A673 (cell line): ENCODE results near the gene DENND5A. TPM values are rescaled to one million over a fixed set of nuclear protein-coding genes. Genes with fewer than 3 reads are reported as not detected.

Experiments
- BruUV-seq: library from RNA; stranded (reverse); fragments of 400-500 nt; replicated peaks from 2 replicates; lab custom pipeline; 2021; lab: Mats Ljungman, UMichigan
- CTCF ChIA-PET: fragments of 300-600 bp; sonication (Branson Sonifier 250); formaldehyde crosslinking; loops from one replicate; lab custom pipeline; 2022; ENCODE audit warnings: antibody characterized with exemption; lab: Charles Lee
- POLR2A ChIA-PET: fragments of 300-600 bp; sonication (Branson Sonifier 250); formaldehyde crosslinking; loops from one replicate; lab custom pipeline; 2022; ENCODE audit warnings: antibody characterized with exemption; ENCODE audit not compliant: low non-redundant PET; lab: Charles Lee
- DNase-seq: peaks from one replicate; pipeline ENCODE4 v3.0.0-alpha.2; 2015; ENCODE audit warnings: low spot score
- H3K27ac ChIP-seq: fragments of 200-600 bp; sonication (generic); 2 replicates; pipeline ENCODE4 v1.5.1; 2016; ENCODE audit warnings: mixed run types, low read depth, mild to moderate bottlenecking, mixed read lengths, antibody characterized with exemption, low read length; ENCODE audit not compliant: poor library complexity, severe bottlenecking
- H3K27me3 ChIP-seq: fragments of 200-600 bp; sonication (generic); replicated peaks from 2 replicates; pipeline ENCODE4 v1.6.1; 2017; ENCODE audit warnings: mixed run types, low read depth, mild to moderate bottlenecking, mixed read lengths, antibody characterized with exemption, low read length; ENCODE audit not compliant: insufficient read depth, poor library complexity
- H3K36me3 ChIP-seq: fragments of 200-600 bp; sonication (generic); 2 replicates; pipeline ENCODE4 v1.6.1; 2016; ENCODE audit warnings: mixed run types, mild to moderate bottlenecking, mixed read lengths, antibody characterized with exemption, low read length; ENCODE audit not compliant: insufficient read depth, poor library complexity, severe bottlenecking
- H3K4me1 ChIP-seq: fragments of 200-600 bp; sonication (generic); 2 replicates; pipeline ENCODE4 v1.6.1; 2017; ENCODE audit warnings: mixed run types, mild to moderate bottlenecking, mixed read lengths, antibody characterized with exemption, low read length; ENCODE audit not compliant: insufficient read depth, poor library complexity, severe bottlenecking
- H3K4me3 ChIP-seq: fragments of 200-600 bp; sonication (generic); 2 replicates; pipeline ENCODE4 v1.5.1; 2016; ENCODE audit warnings: low read depth, mixed run types, mild to moderate bottlenecking, mixed read lengths, low read length; ENCODE audit not compliant: poor library complexity, severe bottlenecking
- H3K9me3 ChIP-seq: fragments of 200-600 bp; sonication (generic); 2 replicates; pipeline ENCODE4 v1.6.1; 2016; ENCODE audit warnings: mixed run types, low read depth, mild to moderate bottlenecking, mixed read lengths, antibody characterized with exemption, low read length; ENCODE audit not compliant: poor library complexity, severe bottlenecking
- CTCF ChIP-seq: fragments of 300-800, 200-600 bp; sonication (generic); conservative IDR thresholded peaks from 2 replicates; pipeline ENCODE4 v1.5.1; 2017; ENCODE audit warnings: low read depth, mild to moderate bottlenecking, antibody characterized with exemption, low read length, moderate library complexity, mixed read lengths
- EZH2 ChIP-seq: fragments of 200-600 bp; sonication (generic); IDR thresholded peaks from 2 replicates; pipeline ENCODE4 v1.6.1; 2017; ENCODE audit warnings: borderline replicate concordance, low read depth, mild to moderate bottlenecking, mixed read lengths, antibody characterized with exemption, low read length; ENCODE audit not compliant: poor library complexity, severe bottlenecking
- intact Hi-C: fragments of 100-400 bp; cut with micrococcal nuclease; formaldehyde crosslinking; loops from one replicate; pipeline ENCODE4 v1.10.0; 2022; ENCODE audit not compliant: unreplicated experiment
- microRNA-seq: library from miRNA; unstranded; fragments of <30 nt; microRNA quantifications from one replicate; pipeline ENCODE4 v1.2.0, GENCODE V29; 2021
- total RNA-seq: library from RNA; stranded (reverse); gene quantifications from 2 replicates; pipeline ENCODE4 v1.2.3, GENCODE V29; 2021

The DENND5A gene
- total RNA-seq, 1 experiment from 2014 or later, result 65.4 TPM

GRCh38 chr11:9089636-9090035 is 175.5 kb downstream of the DENND5A start:
- Histone ChIP-seq H3K27me3 (peaks cover 22% of the 10 kb centered on the region), H3K4me1 (no peaks in the 10 kb centered on the region), H3K9me3 (no peaks in the 10 kb centered on the region), H3K27ac (no peak overlapping the region), H3K4me3 (no peak overlapping the region), H3K36me3 (no peaks in the 10 kb centered on the region)
- intact Hi-C loops, result no loop called here
- ChIA-PET CTCF (no interaction called here), POLR2A (no interaction called here)
- no peak for DNase-seq
- no TSS peak for BruUV-seq
- TF ChIP-seq EZH2 (no peak), CTCF (no peak)

GRCh38 chr11:9089061-9089460 is 176.1 kb downstream of the DENND5A start:
- Histone ChIP-seq H3K9me3 (no peaks in the 10 kb centered on the region), H3K4me1 (no peaks in the 10 kb centered on the region), H3K27ac (no peak overlapping the region), H3K4me3 (no peak overlapping the region), H3K27me3 (peaks cover 22% of the 10 kb centered on the region), H3K36me3 (no peaks in the 10 kb centered on the region)
- ChIA-PET POLR2A (no interaction called here), CTCF (interaction anchor here (0.5 kb wide), 1 partner anchor 177 kb away, joined by 3 read pairs; no protein-coding TSS in a partner anchor)
- intact Hi-C loops, result no loop called here
- no TSS peak for BruUV-seq
- DNase-seq, result no peak
- TF ChIP-seq CTCF (no peak), EZH2 (no peak)

Small RNA genes within 50 kb of the gene (microRNA-seq; reads per million reads assigned to microRNA genes)
- not detected for gene MIR5691

Other genes starting within 250 kb of the DENND5A start
- gene SCUBE2, start 173.8 kb downstream of the DENND5A start, total RNA-seq, result 1.1 and 1.4 TPM in 2 replicates
- 55.1 and 58.0 TPM in 2 replicates for gene TMEM41B, start 49.2 kb upstream of the DENND5A start, total RNA-seq
- 141 and 174 TPM in 2 replicates for gene IPO7, start 119.3 kb upstream of the DENND5A start, total RNA-seq
- gene ZNF143, start 195.7 kb upstream of the DENND5A start, total RNA-seq, result 29.5 and 32.1 TPM in 2 replicates